MM.1S (cell line): ENCODE results near the gene PYGM.

Experiments
- EZH2 ChIP-seq: fragments of 300-600 bp; sonication (generic); optimal IDR thresholded peaks from 2 replicates; pipeline ENCODE3; 2017; ENCODE audit warnings: low read depth, mild to moderate bottlenecking, antibody characterized with exemption, low read length, mixed read lengths
- EZH2phosphoT487 ChIP-seq: fragments of 300-600 bp; sonication (generic); IDR thresholded peaks from 2 replicates; pipeline ENCODE4 v1.6.1; 2018; ENCODE audit warnings: antibody characterized with exemption, low read length
- TF ChIP-seq, protein P1 (sequence below): fragments of 300-600 bp; sonication (generic); IDR thresholded peaks from 2 replicates; pipeline ENCODE4 v1.5.1; 2016; ENCODE audit warnings: antibody characterized with exemption, low read length, mixed read lengths

DNA sequence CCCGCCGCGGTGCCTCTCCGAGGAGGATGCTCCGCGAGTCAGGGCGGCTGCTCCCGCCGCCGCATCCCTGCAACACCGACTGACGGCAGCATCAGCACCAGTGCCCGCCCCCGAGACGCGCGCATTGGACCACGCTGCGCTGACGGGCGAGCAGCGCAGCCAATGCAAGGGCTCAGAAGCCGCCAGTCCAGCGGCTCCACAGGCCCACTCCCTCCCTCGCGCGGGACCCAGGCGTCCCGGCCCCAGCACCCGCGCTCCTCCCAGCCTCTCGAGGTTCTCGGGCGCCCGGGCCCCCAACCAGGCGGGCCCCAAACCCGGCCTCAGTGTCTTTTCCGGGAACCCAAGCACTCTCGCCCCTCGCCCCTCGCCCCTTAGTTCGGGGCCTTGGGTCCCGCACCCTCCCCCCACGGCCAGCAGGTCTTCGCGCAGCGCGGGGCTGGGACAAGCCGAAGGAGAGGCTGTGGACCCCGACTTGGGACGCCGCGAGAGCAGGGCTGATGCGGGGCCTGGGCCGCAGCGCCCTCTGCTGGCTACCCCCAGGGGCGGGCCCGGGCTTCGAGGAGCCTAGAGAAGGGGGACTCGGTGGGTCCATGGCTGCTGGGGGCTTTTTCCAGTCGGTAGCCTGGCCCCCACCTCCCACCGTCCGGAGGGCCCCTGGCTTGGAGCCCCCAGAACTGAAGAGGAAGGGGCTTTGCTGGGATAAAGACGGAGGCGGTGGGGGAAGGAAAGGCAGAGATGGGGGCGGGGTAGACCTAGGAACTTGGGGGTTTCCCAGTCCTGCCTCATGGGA, 36.5 kb downstream of the PYGM start, which contains the start of gene NRXN2:
- TF ChIP-seq, protein P1, sequence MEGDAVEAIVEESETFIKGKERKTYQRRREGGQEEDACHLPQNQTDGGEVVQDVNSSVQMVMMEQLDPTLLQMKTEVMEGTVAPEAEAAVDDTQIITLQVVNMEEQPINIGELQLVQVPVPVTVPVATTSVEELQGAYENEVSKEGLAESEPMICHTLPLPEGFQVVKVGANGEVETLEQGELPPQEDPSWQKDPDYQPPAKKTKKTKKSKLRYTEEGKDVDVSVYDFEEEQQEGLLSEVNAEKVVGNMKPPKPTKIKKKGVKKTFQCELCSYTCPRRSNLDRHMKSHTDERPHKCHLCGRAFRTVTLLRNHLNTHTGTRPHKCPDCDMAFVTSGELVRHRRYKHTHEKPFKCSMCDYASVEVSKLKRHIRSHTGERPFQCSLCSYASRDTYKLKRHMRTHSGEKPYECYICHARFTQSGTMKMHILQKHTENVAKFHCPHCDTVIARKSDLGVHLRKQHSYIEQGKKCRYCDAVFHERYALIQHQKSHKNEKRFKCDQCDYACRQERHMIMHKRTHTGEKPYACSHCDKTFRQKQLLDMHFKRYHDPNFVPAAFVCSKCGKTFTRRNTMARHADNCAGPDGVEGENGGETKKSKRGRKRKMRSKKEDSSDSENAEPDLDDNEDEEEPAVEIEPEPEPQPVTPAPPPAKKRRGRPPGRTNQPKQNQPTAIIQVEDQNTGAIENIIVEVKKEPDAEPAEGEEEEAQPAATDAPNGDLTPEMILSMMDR, result peak; percentile 96
- no peak for TF ChIP-seq EZH2phosphoT487
- no peak for TF ChIP-seq EZH2
